Motor neuron (in vitro differentiated cells): ENCODE measurements around the gene TACSTD2. TPM values are rescaled to one million over a fixed set of nuclear protein-coding genes. Genes with fewer than 3 reads are reported as not detected.
"Not testable (repeated sequence)": the region's sequence is repeated elsewhere in the genome, so short reads cannot be mapped to it uniquely, and the experiment has no call there.

ENCODE experiments used
- ATAC-seq, 8 experiments: fragments of 200-7000 bp; cut with Tn5 transposase; replicated peaks in 6 of 8; 2 replicates each; pipeline ENCODE4 v1.8.0; 2021; ENCODE audit warnings: mild to moderate bottlenecking in 8 of 8, moderate library complexity in 8 of 8
- H3K27ac ChIP-seq, 2 donors: fragments of 250-450 bp; sonication (Bioruptor Pico); 2 replicates each; pipeline ENCODE4 v1.9.0; 2021; ENCODE audit warnings: antibody characterized with exemption in 2 of 2, mild to moderate bottlenecking in 2 of 2, moderate library complexity in 1 of 2
- H3K4me1 ChIP-seq, 2 donors: fragments of 250-450 bp; sonication (Bioruptor Pico); replicated peaks in 1 of 2; 2 replicates each; pipeline ENCODE4 v1.6.1; 2021; ENCODE audit warnings: antibody characterized with exemption in 2 of 2, mild to moderate bottlenecking in 2 of 2, moderate library complexity in 1 of 2
- H3K4me3 ChIP-seq, 5 donors: fragments of 250-450 bp; sonication (Bioruptor Pico); 2 replicates each; pipeline ENCODE4 v1.9.0; 2021; ENCODE audit warnings: antibody characterized with exemption in 5 of 5, mild to moderate bottlenecking in 5 of 5, moderate library complexity in 4 of 5
- WGBS, 10 experiments: fragments of 450-650 bp; shearing (Covaris generic); methylation state at CpG; one replicate each; pipeline ENCODE4 v1.0.0; 2022; 5-methylcytosine and 5-hydroxymethylcytosine counted together
- in situ Hi-C, 9 experiments: fragments of 400-800 bp; cut with MboI; loops; one replicate each; pipeline ENCODE4 v1.15.0; 2021; ENCODE audit warnings: low sequenced_read_pairs in 9 of 9, low pct_unique_long_range_greater_than_20kb in 2 of 9; ENCODE audit not compliant: unreplicated experiment in 9 of 9
- total RNA-seq, 8 experiments: library from RNA; unstranded; fragments of 300-600 nt; gene quantifications; 2 replicates each; pipeline versions ENCODE4 v1.2.3 to v1.2.4, GENCODE V29; 2022

The TACSTD2 gene
- total RNA-seq, 8 experiments from 2014 or later: 0.05 to 0.90 (median 0.21) TPM; not detected in 3

DNA sequence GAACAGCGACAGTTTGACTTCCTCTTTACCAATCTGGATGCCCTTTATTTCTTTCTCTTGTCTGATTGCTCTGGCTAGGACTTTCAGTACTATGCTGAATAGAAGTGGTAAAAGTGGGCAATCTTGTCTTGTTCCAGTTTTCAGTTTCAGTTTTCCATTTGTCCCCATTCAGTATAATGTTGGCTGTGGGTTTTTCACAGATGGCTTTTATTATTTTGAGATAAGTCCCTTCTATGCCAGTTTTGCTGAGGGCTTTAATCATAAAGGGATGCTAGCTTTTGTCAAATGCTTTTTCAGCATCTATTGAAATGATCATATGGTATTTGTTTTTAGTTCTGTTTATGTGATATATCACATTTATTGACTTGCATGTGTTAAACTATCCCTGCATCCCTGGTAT lies 24.9 kb upstream of the TACSTD2 start:
- 50 to 100% (median 100%) methylated on average over 1 of the region's 1 CpG; no CpG with 5 or more reads in 2 of the 10 experiments for WGBS, 10 experiments

GRCh38 chr1:58597996-58598395 lies 20.9 kb upstream of the TACSTD2 start:
- in situ Hi-C loops: no loop called here
- no peak overlapping the region for H3K4me3 ChIP-seq

More for the DNA sequence above, 24.9 kb upstream of the TACSTD2 start:
- H3K4me1 ChIP-seq, H3K4me3 ChIP-seq, ATAC-seq, H3K27ac ChIP-seq, in situ Hi-C loops: not testable (repeated sequence)

GRCh38 chr1:58597076-58597475 lies 20.0 kb upstream of the TACSTD2 start:
- WGBS, 10 experiments: 10 to 97% (median 67%) methylated on average over 2 to 8 of the region's 9 CpGs; no CpG with 5 or more reads in 2 of the 10 experiments
- H3K4me1 ChIP-seq: no peaks in the 10 kb centered on the region
- ATAC-seq: peak in 2 of 8 experiments; percentile 25 to 38
- H3K27ac ChIP-seq: no peak overlapping the region
- in situ Hi-C loops: no loop called here
- no peak overlapping the region for H3K4me3 ChIP-seq

More at GRCh38 chr1:58597996-58598395, 20.9 kb upstream of the TACSTD2 start:
- Histone ChIP-seq H3K27ac (no peak overlapping the region), H3K4me1 (no peaks in the 10 kb centered on the region)
- ATAC-seq: no peak
- 17 to 98% (median 85%) methylated on average over 1 to 6 of the region's 6 CpGs; no CpG with 5 or more reads in 3 of the 10 experiments for WGBS, 10 experiments

- in situ Hi-C loops: no loop called here
- no peak overlapping the region for H3K4me3 ChIP-seq
- no peak for ATAC-seq
Observed at GRCh38 chr1:58596631-58597052, 19.6 kb upstream of the TACSTD2 start.

DNA sequence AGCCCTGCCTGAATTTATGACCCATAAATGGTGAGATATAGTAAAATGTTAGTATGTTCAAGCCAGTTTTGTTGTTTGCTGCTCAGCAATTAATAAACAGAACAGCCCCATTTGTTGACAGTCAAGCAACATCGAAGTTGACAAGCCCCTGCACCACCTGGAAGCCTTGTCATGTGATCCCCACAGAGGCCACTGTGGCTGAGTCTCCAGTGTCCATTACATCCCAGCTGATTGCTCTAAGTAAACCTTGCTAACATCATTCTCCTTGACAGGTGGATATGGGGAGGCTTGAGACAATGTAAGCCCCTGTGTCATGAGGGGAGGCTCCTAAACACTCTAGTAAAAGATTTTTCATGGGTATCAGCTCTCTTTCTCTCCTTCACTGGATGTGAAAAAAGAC lies 17.5 kb upstream of the TACSTD2 start:
- peak in 1 of 8 experiments; percentile 47 for ATAC-seq
- in situ Hi-C loops: no loop called here
- H3K4me3 ChIP-seq: no peak overlapping the region
- 20 to 83% (median 73%) methylated on average over 1 of the region's 1 CpG; no CpG with 5 or more reads in 6 of the 10 experiments for WGBS, 10 experiments
- no peak overlapping the region for H3K27ac ChIP-seq
- no peaks in the 10 kb centered on the region for H3K4me1 ChIP-seq

More at GRCh38 chr1:58596631-58597052, 19.6 kb upstream of the TACSTD2 start:
- 14 to 90% (median 69%) methylated on average over 1 to 4 of the region's 4 CpGs; no CpG with 5 or more reads in 1 of the 10 experiments for WGBS, 10 experiments
- no peaks in the 10 kb centered on the region for H3K4me1 ChIP-seq
- H3K27ac ChIP-seq: no peak overlapping the region

- no peaks in the 10 kb centered on the region for H3K4me1 ChIP-seq
- WGBS, 10 experiments: 13 to 100% (median 65%) methylated on average over 1 to 5 of the region's 5 CpGs
- in situ Hi-C loops: no loop called here
- H3K4me3 ChIP-seq: no peak overlapping the region
- peak in 3 of 8 experiments; percentile 25 to 77 (median 53) for ATAC-seq
- H3K27ac ChIP-seq: no peak overlapping the region
Observed at GRCh38 chr1:58592522-58593134, 15.6 kb upstream of the TACSTD2 start.

- in situ Hi-C loops: no loop called here
- Histone ChIP-seq H3K4me3 (no peak overlapping the region), H3K4me1 (peaks cover 0 to under 1% of the 10 kb centered on the region in 2 donors), H3K27ac (no peak overlapping the region)
- 0 to 100% (median 97%) methylated on average over 1 of the region's 1 CpG; no CpG with 5 or more reads in 6 of the 10 experiments for WGBS, 10 experiments
- no peak for ATAC-seq
Observed at GRCh38 chr1:58591806-58592205, 14.8 kb upstream of the TACSTD2 start.

DNA sequence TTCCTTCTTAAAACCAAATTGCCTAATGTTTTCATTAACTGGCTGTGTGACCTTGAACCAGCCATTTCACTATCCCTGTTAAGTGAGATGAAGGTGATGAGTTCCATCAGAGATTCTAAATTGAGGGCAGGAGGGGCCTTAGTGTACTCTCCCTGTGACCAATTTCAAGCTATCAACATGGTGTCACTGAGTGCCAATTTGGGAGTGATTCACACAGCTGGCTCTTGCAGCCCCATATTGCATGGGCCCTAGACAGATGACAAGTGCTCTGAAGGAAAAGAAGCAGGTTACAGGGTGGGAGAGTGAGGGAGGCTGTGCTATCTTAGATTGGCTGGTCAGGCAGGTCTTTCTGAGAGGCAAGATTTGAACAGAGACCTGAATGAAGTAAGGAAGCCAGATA lies 13.0 kb upstream of the TACSTD2 start:
- in situ Hi-C loops: no loop called here

GRCh38 chr1:58588396-58588795 lies 11.3 kb upstream of the TACSTD2 start:
- ATAC-seq: no peak
- H3K27ac ChIP-seq: no peak overlapping the region
- H3K4me1 ChIP-seq: peaks cover 0 to 7% of the 10 kb centered on the region in 2 donors
- H3K4me3 ChIP-seq: no peak overlapping the region
- WGBS, 10 experiments: 40 to 95% (median 91%) methylated on average over 1 to 5 of the region's 5 CpGs; no CpG with 5 or more reads in 2 of the 10 experiments
- in situ Hi-C loops: no loop called here

More for the DNA sequence above, 13.0 kb upstream of the TACSTD2 start:
- ATAC-seq: no peak
- no peak overlapping the region for H3K27ac ChIP-seq
- no peak overlapping the region for H3K4me3 ChIP-seq
- H3K4me1 ChIP-seq: peaks cover 0 to 7% of the 10 kb centered on the region in 2 donors

- Histone ChIP-seq H3K27ac (no peak overlapping the region), H3K4me3 (no peak overlapping the region), H3K4me1 (peaks cover 0 to 7% of the 10 kb centered on the region in 2 donors)
- WGBS, 10 experiments: 70 to 95% (median 82%) methylated on average over 1 to 2 of the region's 2 CpGs; no CpG with 5 or more reads in 3 of the 10 experiments
- in situ Hi-C loops: no loop called here
- no peak for ATAC-seq
Observed at GRCh38 chr1:58587667-58588066, 10.6 kb upstream of the TACSTD2 start.

DNA sequence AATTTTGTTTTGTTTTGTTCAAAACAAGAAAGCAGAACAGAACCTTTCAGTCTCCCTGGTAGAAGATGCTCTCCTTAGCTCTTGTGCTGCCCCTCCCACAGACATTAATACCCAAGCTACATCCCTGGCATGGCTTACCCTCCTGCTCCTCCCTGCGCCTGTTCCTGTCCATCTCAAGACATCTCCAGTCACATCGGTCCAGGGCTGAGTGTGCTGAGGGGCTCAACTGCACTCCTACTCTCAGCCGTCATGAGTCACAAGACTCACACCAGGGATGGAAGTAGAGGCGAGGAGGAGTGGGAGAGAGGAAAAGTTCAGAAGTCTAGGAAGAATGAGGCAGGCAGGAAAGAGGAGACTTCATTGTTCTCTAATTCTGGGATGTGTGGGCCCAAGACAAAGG lies 9.2 kb upstream of the TACSTD2 start:
- in situ Hi-C loops: no loop called here
- Histone ChIP-seq H3K27ac (no peak overlapping the region), H3K4me1 (peaks cover 0 to 7% of the 10 kb centered on the region in 2 donors), H3K4me3 (no peak overlapping the region)
- ATAC-seq: no peak
- 47 to 100% (median 70%) methylated on average over 1 to 4 of the region's 4 CpGs; no CpG with 5 or more reads in 3 of the 10 experiments for WGBS, 10 experiments

DNA sequence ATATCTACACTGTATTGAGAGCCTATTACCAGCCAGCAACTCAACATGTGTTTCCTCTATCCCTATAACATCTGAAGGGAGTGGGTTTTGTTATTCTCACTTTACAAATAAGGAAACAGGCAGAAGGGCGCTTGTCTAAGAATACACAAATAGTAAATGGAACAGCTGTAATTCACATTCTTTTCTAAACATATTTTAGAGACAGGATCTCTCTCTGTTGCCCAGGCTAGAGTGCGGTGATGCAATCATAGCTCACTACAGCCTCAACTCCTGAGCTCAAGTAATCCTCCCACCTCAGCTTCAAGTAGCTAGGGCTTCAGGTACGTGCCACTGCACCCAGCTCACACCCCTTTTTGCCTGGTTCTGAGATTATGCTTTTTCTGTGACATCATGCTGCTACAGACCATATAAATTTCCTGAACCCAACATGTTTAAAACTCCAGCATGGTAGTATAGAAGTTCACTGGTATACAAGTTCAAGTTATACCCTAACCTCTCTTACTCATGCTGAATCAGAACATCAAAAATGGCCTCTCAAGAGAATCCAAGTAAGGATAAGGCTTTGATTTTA lies 8.6 kb upstream of the TACSTD2 start:
- Histone ChIP-seq H3K4me1 (peaks cover 0 to 7% of the 10 kb centered on the region in 2 donors), H3K4me3 (no peak overlapping the region), H3K27ac (no peak overlapping the region)
- 0 to 100% (median 75%) methylated on average over 1 to 3 of the region's 3 CpGs; no CpG with 5 or more reads in 2 of the 10 experiments for WGBS, 10 experiments
- ATAC-seq: no peak
- in situ Hi-C loops: no loop called here

DNA sequence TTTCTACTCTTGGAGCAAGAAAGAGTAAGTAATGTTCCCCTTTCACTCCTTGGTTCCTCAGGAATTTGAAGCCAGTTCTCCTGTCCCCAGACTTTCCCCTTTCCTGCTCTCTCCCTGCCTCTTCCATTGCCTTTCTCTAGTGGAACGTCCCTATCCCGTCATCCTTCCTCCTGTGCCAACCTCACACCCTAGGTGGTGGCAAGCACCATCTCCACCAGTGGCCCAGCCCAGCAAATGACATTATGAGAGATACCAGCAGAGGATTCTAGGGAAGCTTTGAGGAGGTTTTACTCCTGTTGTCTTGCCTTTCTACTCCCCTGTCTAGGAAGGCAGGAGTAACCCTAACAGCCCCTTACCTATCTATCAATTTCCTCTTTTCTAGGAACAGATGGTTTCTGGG lies 8.1 kb upstream of the TACSTD2 start:
- ATAC-seq: no peak
- WGBS, 10 experiments: 0 to 100% (median 83%) methylated on average over 1 to 2 of the region's 2 CpGs; no CpG with 5 or more reads in 4 of the 10 experiments
- no peak overlapping the region for H3K4me3 ChIP-seq
- in situ Hi-C loops: no loop called here
- H3K4me1 ChIP-seq: peaks cover 0 to 7% of the 10 kb centered on the region in 2 donors
- no peak overlapping the region for H3K27ac ChIP-seq
